K562 (cell line): Measurements from ENCODE around the gene RNPEP. TPM values are rescaled to one million over a fixed set of nuclear protein-coding genes. Genes with fewer than 3 reads are reported as not detected.
A peak's percentile ranks its signal among the peaks of the same experiment; 100 is the strongest.

ENCODE experiments used
- CBFB ChIP-seq: sonication (generic); formaldehyde crosslinking; IDR thresholded peaks from 2 replicates; pipeline ENCODE4 v1.4.0; 2020; ENCODE audit warnings: mild to moderate bottlenecking, missing genetic modification reagents
- DMBX1 ChIP-seq: fragments of 250-450 bp; sonication (Bioruptor Pico); IDR thresholded peaks from 2 replicates; pipeline ENCODE4 v1.8.0; 2022; ENCODE audit warnings: inconsistent platforms, mild to moderate bottlenecking, moderate library complexity, borderline replicate concordance
- EP400 ChIP-seq: fragments of 450-650 bp; IDR thresholded peaks from 2 replicates; pipeline ENCODE4 v1.6.1; 2017; ENCODE audit warnings: antibody characterized with exemption, mild to moderate bottlenecking, moderate library complexity
- ESRRA ChIP-seq: fragments of 450-650 bp; IDR thresholded peaks from 2 replicates; pipeline ENCODE4 v1.6.1; 2014; ENCODE audit warnings: low read depth, mild to moderate bottlenecking, moderate library complexity, borderline replicate concordance
- MEF2D ChIP-seq: conservative IDR thresholded peaks from 2 replicates; pipeline ENCODE4 v1.6.1; 2016; ENCODE audit warnings: low read depth, missing genetic modification characterization, missing compliant biosample characterization
- NFIC ChIP-seq: fragments of 450-650 bp; IDR thresholded peaks from 2 replicates; pipeline ENCODE4 v1.6.1; 2017; ENCODE audit warnings: mild to moderate bottlenecking, inconsistent platforms
- POLR2AphosphoS2 ChIP-seq: IDR thresholded peaks from 2 replicates; pipeline ENCODE4 v1.6.1; 2012; ENCODE audit warnings: low read length, improper control_type of control experiment
- PPARD ChIP-seq: fragments of 250-450 bp; sonication (Bioruptor Pico); IDR thresholded peaks from 2 replicates; pipeline ENCODE4 v1.8.0; 2022; ENCODE audit warnings: inconsistent platforms, mild to moderate bottlenecking, moderate library complexity
- SMARCA5 ChIP-seq: fragments of 450-650 bp; IDR thresholded peaks from 2 replicates; pipeline ENCODE4 v1.6.1; 2016
- SMARCE1 ChIP-seq: fragments of 450-650 bp; IDR thresholded peaks from 2 replicates; pipeline ENCODE4 v1.7.1; 2016; ENCODE audit warnings: mild to moderate bottlenecking
- TCF3 ChIP-seq: sonication (generic); formaldehyde crosslinking; IDR thresholded peaks from 2 replicates; pipeline ENCODE4 v1.4.0; 2020; ENCODE audit warnings: mild to moderate bottlenecking, missing genetic modification reagents
- TCF7 ChIP-seq: sonication (generic); IDR thresholded peaks from 2 replicates; pipeline ENCODE4 v1.6.1; 2016; ENCODE audit warnings: antibody characterized with exemption, borderline replicate concordance
- WHSC1 ChIP-seq: IDR thresholded peaks from one replicate; pipeline ENCODE4 v1.6.1; 2012; ENCODE audit warnings: low read length, control low read depth, inconsistent platforms
- ZNF12 ChIP-seq: sonication (generic); formaldehyde crosslinking; IDR thresholded peaks from 2 replicates; pipeline ENCODE4 v1.4.0; 2020; ENCODE audit warnings: mild to moderate bottlenecking, missing genetic modification reagents
- ZNF197 ChIP-seq: fragments of 200-800 bp; sonication (Bioruptor generic); IDR thresholded peaks from 2 replicates; pipeline ENCODE4 v1.6.1; 2016; ENCODE audit warnings: low read depth, missing genetic modification characterization, missing compliant biosample characterization
- ZNF75A ChIP-seq: fragments of 450-650 bp; formaldehyde crosslinking; IDR thresholded peaks from 2 replicates; pipeline ENCODE4 v1.4.0; 2020; ENCODE audit warnings: mild to moderate bottlenecking
- ZNF766 ChIP-seq: fragments of 200-800 bp; sonication (Bioruptor generic); conservative IDR thresholded peaks from 2 replicates; pipeline ENCODE4 v1.6.1; 2016; ENCODE audit warnings: missing genetic modification characterization, missing compliant biosample characterization
- ZNF77 ChIP-seq: fragments of 250-450 bp; sonication (Bioruptor Pico); IDR thresholded peaks from 2 replicates; pipeline ENCODE4 v1.5.0; 2020
- ZZZ3 ChIP-seq: fragments of 450-650 bp; IDR thresholded peaks from 2 replicates; pipeline ENCODE4 v1.6.1; 2016; ENCODE audit warnings: antibody characterized with exemption, mild to moderate bottlenecking, moderate library complexity
- polyA plus RNA-seq, 8 experiments: library from polyadenylated mRNA; depleted of rRNA in 4 of 8; stranded (reverse) in 5 of 8; unstranded in 3 of 8; fragments of >200 nt; fragmentation: Nextera tagmentation in 2 of 8; fragmentation: Illumina TruSeq in 1 of 8; extraction: Ambion mirVana in 2 of 8; extraction: Trizol in 1 of 8; gene quantifications; 2 replicates each; pipeline versions ENCODE4 v1.2.1 to v1.2.3, GENCODE V29; 2011 to 2014; ENCODE audit warnings: inconsistent platforms in 1 of 8, missing spikeins in 1 of 8
- total RNA-seq, 7 experiments: library from RNA; depleted of rRNA in 6 of 7; stranded (reverse); fragments of >200 nt in 6 of 7; fragmentation: Illumina TruSeq in 2 of 7; extraction: Trizol in 2 of 7; gene quantifications; 2 replicates each; pipeline versions ENCODE4 v1.2.1 to v1.2.3, GENCODE V29; 2011 to 2021; ENCODE audit warnings: low replicate concordance in 1 of 7
- TF ChIP-seq, protein P1 (sequence below): fragments of 450-650 bp; IDR thresholded peaks from 2 replicates; pipeline ENCODE4 v1.6.1; 2016
- TF ChIP-seq, protein P2 (sequence below): sonication (generic); formaldehyde crosslinking; IDR thresholded peaks from 2 replicates; pipeline ENCODE4 v1.8.0; 2022; ENCODE audit warnings: mild to moderate bottlenecking, missing genetic modification reagents
- TF ChIP-seq, protein P3 (sequence below), 3 experiments: fragments of 200-800 bp in 1 of 3; sonication (Bioruptor generic) in 1 of 3; sonication (generic) in 1 of 3; formaldehyde crosslinking in 1 of 3; IDR thresholded peaks; 2 replicates each; pipeline versions ENCODE4 v1.6.1 to v1.8.0; 2016 to 2022; ENCODE audit warnings: mild to moderate bottlenecking in 2 of 3, missing compliant biosample characterization in 2 of 3, missing genetic modification characterization in 2 of 3, missing genetic modification reagents in 1 of 3
- TF ChIP-seq, protein P4 (sequence below): fragments of 450-650 bp; conservative IDR thresholded peaks from 2 replicates; pipeline ENCODE4 v1.6.1; 2016; ENCODE audit warnings: missing genetic modification characterization, low read depth, mild to moderate bottlenecking, missing compliant biosample characterization, moderate library complexity
- TF ChIP-seq, protein P5 (sequence below): fragments of 450-650 bp; IDR thresholded peaks from 2 replicates; pipeline ENCODE4 v1.6.1; 2016; ENCODE audit warnings: mild to moderate bottlenecking

RNPEP gene
- total and polyA plus RNA-seq, 9 of the 15 experiments (the other 6 are each of a cell fraction or from before 2014, with no cell fraction given), result 27.5 to 131 (median 63.4) TPM

DNA sequence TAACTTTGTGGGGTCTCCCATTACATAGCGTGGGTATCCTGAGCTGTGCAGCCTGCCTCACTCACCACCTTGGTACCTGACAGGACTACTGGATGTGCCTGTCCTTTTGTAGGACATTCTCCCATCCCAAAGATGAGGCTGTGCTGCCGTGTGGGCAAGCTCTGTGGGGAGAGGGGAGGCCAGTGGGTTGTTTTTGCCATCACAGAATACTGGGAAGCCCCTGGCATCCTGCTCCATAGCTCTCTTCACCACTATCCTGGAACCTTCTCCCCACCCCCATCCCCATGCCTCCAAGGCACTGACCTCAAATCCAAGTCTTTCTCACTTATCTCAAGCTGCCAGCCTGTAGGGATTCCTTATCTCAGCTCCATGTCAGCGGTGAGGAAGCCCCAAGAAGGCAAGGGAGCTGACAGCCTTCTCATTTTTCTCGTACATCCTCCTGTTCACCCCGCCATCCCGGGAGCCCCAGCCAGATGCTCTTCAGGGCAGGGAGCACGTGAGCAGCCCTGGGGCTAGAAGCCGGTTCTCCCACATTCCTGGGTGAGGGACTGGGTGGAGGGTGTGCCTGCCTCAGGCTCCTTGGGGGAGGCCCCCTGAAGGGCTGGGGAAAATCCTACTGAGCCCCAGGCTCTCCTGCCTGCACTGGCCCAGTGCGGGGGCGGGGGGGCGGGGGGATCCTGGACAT, 25.5 kb downstream of the RNPEP start (continued):
- TF ChIP-seq, protein P1, sequence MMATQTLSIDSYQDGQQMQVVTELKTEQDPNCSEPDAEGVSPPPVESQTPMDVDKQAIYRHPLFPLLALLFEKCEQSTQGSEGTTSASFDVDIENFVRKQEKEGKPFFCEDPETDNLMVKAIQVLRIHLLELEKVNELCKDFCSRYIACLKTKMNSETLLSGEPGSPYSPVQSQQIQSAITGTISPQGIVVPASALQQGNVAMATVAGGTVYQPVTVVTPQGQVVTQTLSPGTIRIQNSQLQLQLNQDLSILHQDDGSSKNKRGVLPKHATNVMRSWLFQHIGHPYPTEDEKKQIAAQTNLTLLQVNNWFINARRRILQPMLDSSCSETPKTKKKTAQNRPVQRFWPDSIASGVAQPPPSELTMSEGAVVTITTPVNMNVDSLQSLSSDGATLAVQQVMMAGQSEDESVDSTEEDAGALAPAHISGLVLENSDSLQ, result peak; percentile 78
- TF ChIP-seq WHSC1 (no peak), ZNF77 (no peak), EP400 (no peak), SMARCA5 (no peak), ZZZ3 (no peak), SMARCE1 (peak; percentile 93), MEF2D (tag) (0 out of 2 replicates have a peak, but pooled peaks have one; percentile 70), NFIC (peak; percentile 63), TCF7 (no peak), CBFB (no peak), TCF3 (peak; percentile 95), ZNF75A (CRISPR knock-in tag) (peak; percentile 96), ESRRA (peak; percentile 78; the same call in 1 of the 2 replicates), DMBX1 (0 out of 2 replicates have a peak, but pooled peaks have one; percentile 49), POLR2AphosphoS2 (no peak), ZNF197 (CRISPR knock-in tag) (peak; percentile 82), PPARD (CRISPR knock-in tag) (no peak), ZNF12 (no peak), ZNF766 (CRISPR knock-in tag) (0 out of 2 replicates have a peak, but pooled peaks have one; percentile 48)
- TF ChIP-seq, protein P2, sequence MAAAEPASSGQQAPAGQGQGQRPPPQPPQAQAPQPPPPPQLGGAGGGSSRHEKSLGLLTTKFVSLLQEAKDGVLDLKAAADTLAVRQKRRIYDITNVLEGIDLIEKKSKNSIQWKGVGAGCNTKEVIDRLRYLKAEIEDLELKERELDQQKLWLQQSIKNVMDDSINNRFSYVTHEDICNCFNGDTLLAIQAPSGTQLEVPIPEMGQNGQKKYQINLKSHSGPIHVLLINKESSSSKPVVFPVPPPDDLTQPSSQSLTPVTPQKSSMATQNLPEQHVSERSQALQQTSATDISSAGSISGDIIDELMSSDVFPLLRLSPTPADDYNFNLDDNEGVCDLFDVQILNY, result no peak
- TF ChIP-seq, protein P3, sequence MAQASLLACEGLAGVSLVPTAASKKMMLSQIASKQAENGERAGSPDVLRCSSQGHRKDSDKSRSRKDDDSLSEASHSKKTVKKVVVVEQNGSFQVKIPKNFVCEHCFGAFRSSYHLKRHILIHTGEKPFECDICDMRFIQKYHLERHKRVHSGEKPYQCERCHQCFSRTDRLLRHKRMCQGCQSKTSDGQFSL (CRISPR knock-in tag; IDR thresholded peaks at IDR 0.05), result no peak
- TF ChIP-seq, protein P3 (tag; IDR thresholded peaks at IDR 0.05), result no peak
- TF ChIP-seq, protein P4, sequence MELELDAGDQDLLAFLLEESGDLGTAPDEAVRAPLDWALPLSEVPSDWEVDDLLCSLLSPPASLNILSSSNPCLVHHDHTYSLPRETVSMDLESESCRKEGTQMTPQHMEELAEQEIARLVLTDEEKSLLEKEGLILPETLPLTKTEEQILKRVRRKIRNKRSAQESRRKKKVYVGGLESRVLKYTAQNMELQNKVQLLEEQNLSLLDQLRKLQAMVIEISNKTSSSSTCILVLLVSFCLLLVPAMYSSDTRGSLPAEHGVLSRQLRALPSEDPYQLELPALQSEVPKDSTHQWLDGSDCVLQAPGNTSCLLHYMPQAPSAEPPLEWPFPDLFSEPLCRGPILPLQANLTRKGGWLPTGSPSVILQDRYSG, result no peak
- TF ChIP-seq, protein P5, sequence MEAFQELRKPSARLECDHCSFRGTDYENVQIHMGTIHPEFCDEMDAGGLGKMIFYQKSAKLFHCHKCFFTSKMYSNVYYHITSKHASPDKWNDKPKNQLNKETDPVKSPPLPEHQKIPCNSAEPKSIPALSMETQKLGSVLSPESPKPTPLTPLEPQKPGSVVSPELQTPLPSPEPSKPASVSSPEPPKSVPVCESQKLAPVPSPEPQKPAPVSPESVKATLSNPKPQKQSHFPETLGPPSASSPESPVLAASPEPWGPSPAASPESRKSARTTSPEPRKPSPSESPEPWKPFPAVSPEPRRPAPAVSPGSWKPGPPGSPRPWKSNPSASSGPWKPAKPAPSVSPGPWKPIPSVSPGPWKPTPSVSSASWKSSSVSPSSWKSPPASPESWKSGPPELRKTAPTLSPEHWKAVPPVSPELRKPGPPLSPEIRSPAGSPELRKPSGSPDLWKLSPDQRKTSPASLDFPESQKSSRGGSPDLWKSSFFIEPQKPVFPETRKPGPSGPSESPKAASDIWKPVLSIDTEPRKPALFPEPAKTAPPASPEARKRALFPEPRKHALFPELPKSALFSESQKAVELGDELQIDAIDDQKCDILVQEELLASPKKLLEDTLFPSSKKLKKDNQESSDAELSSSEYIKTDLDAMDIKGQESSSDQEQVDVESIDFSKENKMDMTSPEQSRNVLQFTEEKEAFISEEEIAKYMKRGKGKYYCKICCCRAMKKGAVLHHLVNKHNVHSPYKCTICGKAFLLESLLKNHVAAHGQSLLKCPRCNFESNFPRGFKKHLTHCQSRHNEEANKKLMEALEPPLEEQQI, result no peak
